ENCODE data around the gene CUL9. TPM values are rescaled to one million over a fixed set of nuclear protein-coding genes. Genes with fewer than 3 reads are reported as not detected.

The CUL9 gene
- total RNA-seq, 3 donors from 2014 or later, result 35.9 to 46.9 (median 44.3) TPM

GRCh38 chr6:43248791-43249190 is 66.8 kb downstream of the CUL9 start:
- intact Hi-C loops (cut with DNase I, micrococcal nuclease), result no loop called here
- TF ChIP-seq, protein P1, sequence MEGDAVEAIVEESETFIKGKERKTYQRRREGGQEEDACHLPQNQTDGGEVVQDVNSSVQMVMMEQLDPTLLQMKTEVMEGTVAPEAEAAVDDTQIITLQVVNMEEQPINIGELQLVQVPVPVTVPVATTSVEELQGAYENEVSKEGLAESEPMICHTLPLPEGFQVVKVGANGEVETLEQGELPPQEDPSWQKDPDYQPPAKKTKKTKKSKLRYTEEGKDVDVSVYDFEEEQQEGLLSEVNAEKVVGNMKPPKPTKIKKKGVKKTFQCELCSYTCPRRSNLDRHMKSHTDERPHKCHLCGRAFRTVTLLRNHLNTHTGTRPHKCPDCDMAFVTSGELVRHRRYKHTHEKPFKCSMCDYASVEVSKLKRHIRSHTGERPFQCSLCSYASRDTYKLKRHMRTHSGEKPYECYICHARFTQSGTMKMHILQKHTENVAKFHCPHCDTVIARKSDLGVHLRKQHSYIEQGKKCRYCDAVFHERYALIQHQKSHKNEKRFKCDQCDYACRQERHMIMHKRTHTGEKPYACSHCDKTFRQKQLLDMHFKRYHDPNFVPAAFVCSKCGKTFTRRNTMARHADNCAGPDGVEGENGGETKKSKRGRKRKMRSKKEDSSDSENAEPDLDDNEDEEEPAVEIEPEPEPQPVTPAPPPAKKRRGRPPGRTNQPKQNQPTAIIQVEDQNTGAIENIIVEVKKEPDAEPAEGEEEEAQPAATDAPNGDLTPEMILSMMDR (IDR thresholded peaks at IDR 0.05), result no peak
- ATAC-seq (no peak), DNase-seq (no peak)
- no peaks in the 10 kb centered on the region for H3K36me3 ChIP-seq (ENCODE audit: low read depth)
- peaks cover 14% of the 10 kb centered on the region for H3K4me1 ChIP-seq (ENCODE audit: low read depth)
- H3K4me3 ChIP-seq, result no peak overlapping the region
- no peaks in the 10 kb centered on the region for H3K9me3 ChIP-seq

GRCh38 chr6:43250992-43251373 is 69.0 kb downstream of the CUL9 start:
- TF ChIP-seq, protein P1 (IDR thresholded peaks at IDR 0.05), result no peak
- peak in 1 of 3 donors; percentile 25 for DNase-seq
- Histone ChIP-seq H3K36me3 (ENCODE audit: low read depth) (no peaks in the 10 kb centered on the region), H3K9me3 (no peaks in the 10 kb centered on the region), H3K4me3 (no peak overlapping the region), H3K4me1 (ENCODE audit: low read depth) (peaks cover 14% of the 10 kb centered on the region)
- ATAC-seq, result peak; percentile 56
- intact Hi-C loops (cut with DNase I, micrococcal nuclease), result no loop called here

DNA sequence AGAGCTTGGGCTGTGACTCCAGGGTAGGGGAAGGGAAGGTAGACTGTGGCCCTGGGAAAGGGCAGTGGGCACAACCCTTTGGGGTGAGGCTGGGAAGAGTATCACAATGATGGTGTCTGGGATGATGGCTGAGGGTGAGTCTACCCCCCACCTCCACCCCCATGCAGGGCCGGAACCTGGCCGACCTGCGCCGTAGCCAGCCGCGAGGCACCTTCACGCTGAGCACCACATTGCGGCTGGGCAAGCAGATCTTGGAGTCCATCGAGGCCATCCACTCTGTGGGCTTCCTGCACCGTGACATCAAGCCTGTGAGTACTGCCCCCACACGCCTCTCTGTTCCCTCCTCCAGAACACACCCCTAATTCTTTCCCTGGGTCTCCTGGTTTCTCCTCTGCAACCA is 71.4 kb downstream of the CUL9 start:
- Histone ChIP-seq H3K4me1 (ENCODE audit: low read depth) (peaks cover 4% of the 10 kb centered on the region), H3K36me3 (ENCODE audit: low read depth) (no peaks in the 10 kb centered on the region), H3K4me3 (no peak overlapping the region), H3K9me3 (no peaks in the 10 kb centered on the region)
- ATAC-seq, result no peak
- no peak for DNase-seq
- TF ChIP-seq, protein P1 (IDR thresholded peaks at IDR 0.05), result no peak
- intact Hi-C loops (cut with DNase I, micrococcal nuclease), result no loop called here

DNA sequence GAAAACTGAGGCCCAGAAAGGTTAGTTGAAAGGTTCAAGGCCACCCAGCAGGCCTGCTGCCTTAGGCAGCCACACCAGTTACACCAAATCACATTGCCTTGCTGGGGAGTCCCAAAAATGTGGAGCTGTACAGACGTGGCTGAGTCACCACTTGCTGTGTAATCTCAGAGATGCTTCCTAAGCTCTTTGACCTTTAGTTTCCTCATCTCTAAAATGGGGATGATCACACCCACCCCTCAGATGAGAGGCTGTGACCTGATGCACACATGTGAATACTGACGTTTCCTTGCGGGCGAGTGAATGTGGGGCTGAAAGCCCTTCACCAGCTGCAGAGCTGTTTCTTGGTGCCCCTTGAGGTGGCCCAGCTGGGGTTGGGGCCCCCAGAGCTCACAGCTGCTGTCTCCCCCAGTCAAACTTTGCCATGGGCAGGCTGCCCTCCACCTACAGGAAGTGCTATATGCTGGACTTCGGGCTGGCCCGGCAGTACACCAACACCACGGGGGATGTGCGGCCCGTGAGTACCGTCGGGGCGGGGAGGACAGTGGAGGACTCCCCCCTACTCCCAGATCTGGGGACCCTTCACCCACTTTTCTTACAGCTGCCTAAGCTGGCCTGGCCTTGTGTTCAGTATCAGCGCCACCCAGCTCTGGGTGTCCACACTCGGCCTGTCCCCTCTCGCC is 72.3 kb downstream of the CUL9 start:
- Histone ChIP-seq H3K4me3 (no peak overlapping the region), H3K36me3 (ENCODE audit: low read depth) (no peaks in the 10 kb centered on the region), H3K4me1 (ENCODE audit: low read depth) (peaks cover 4% of the 10 kb centered on the region), H3K9me3 (no peaks in the 10 kb centered on the region)
- intact Hi-C loops (cut with DNase I, micrococcal nuclease), result no loop called here
- DNase-seq (no peak), ATAC-seq (no peak)
- TF ChIP-seq, protein P1 (IDR thresholded peaks at IDR 0.05), result no peak

DNA sequence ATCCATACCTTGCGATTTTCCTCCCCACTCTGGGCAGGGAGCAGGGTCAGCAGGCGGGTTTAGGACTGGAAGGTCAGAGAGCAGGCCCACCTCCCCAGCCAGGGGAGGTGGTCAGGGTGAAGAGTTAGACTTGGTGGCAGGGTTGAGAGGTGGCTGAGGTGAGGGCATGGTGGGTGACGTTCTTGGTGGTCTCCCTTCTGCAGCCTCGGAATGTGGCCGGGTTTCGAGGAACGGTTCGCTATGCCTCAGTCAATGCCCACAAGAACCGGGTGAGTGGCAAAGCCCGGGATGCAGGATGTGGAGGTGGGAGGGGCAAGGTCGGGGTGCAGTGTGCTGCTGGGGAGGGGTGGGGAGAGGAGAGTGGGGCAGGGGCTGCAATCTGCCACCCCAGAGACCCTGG is 72.8 kb downstream of the CUL9 start:
- no peaks in the 10 kb centered on the region for H3K9me3 ChIP-seq
- DNase-seq (no peak), ATAC-seq (no peak)
- TF ChIP-seq, protein P1 (IDR thresholded peaks at IDR 0.05), result no peak
- intact Hi-C loops (cut with DNase I, micrococcal nuclease), result no loop called here
- no peaks in the 10 kb centered on the region for H3K36me3 ChIP-seq (ENCODE audit: low read depth)
- H3K4me3 ChIP-seq, result no peak overlapping the region
- H3K4me1 ChIP-seq (ENCODE audit: low read depth), result peaks cover 4% of the 10 kb centered on the region

Measured in mucosa of descending colon (tissue), 3 donors.